H1 (cell line): Measurements from ENCODE around the gene C16orf46. TPM values are rescaled to one million over a fixed set of nuclear protein-coding genes. Genes with fewer than 3 reads are reported as not detected.

Source experiments
- CTCF ChIA-PET: fragments of 300-600 bp; sonication (Branson Sonifier 250); formaldehyde crosslinking; loops from one replicate; lab custom pipeline; 2021; ENCODE audit not compliant: partially characterized antibody; lab: Charles Lee
- POLR2A ChIA-PET: fragments of 300-600 bp; sonication (Branson Sonifier 250); formaldehyde crosslinking; loops from one replicate; lab custom pipeline; 2021; ENCODE audit warnings: inconsistent platforms; ENCODE audit not compliant: partially characterized antibody; lab: Charles Lee
- DNase-seq, 2 experiments: peaks; one replicate each; pipeline versions ENCODE4 v3.0.0 to v3.0.0-alpha.2; 2010 to 2022; ENCODE audit warnings: low spot score in 2 of 2, low read depth in 1 of 2, mixed read lengths in 1 of 2
- FAIRE-seq: peaks from 2 replicates; lab custom pipeline; 2011; peaks lifted over from hg19 to GRCh38; lab: Jason Lieb, UNC
- H2AFZ ChIP-seq: 2 replicates; pipeline ENCODE4 v1.8.1; 2012; ENCODE audit warnings: low read length, inconsistent platforms
- H2AK5ac ChIP-seq: 2 replicates; pipeline ENCODE4 v1.6.1; 2013; ENCODE audit warnings: low read depth, low read length
- H2BK120ac ChIP-seq: replicated peaks from 2 replicates; pipeline ENCODE3; 2013; ENCODE audit warnings: low read depth, low read length, inconsistent platforms
- H2BK12ac ChIP-seq: 2 replicates; pipeline ENCODE4 v1.6.1; 2013; ENCODE audit warnings: low read depth, low read length
- H2BK15ac ChIP-seq: 2 replicates; pipeline ENCODE4 v1.6.1; 2013; ENCODE audit warnings: low read length
- H2BK20ac ChIP-seq: 2 replicates; pipeline ENCODE4 v1.6.1; 2013; ENCODE audit warnings: low read length
- H2BK5ac ChIP-seq: 2 replicates; pipeline ENCODE4 v1.6.1; 2013; ENCODE audit warnings: low read depth, low read length
- H3K14ac ChIP-seq: 2 replicates; pipeline ENCODE4 v1.6.1; 2013; ENCODE audit warnings: inconsistent platforms; ENCODE audit not compliant: insufficient read length
- H3K18ac ChIP-seq: 2 replicates; pipeline ENCODE4 v1.6.1; 2013; ENCODE audit warnings: low read length; ENCODE audit errors: extremely low read depth
- H3K23ac ChIP-seq: 2 replicates; pipeline ENCODE4 v1.6.1; 2013; ENCODE audit warnings: inconsistent platforms; ENCODE audit not compliant: insufficient read length
- H3K23me2 ChIP-seq: 2 replicates; pipeline ENCODE4 v1.6.1; 2013; ENCODE audit warnings: low read depth, low read length
- H3K27ac ChIP-seq: 2 replicates; pipeline ENCODE4 v1.6.1; 2011; ENCODE audit warnings: low read depth, low read length, inconsistent platforms
- H3K27me3 ChIP-seq, 4 experiments: replicated peaks in 1 of 4; 1 replicate in 1 of 4; 2 replicates in 3 of 4; pipeline versions ENCODE4 v1.6.1 to v1.8.1; 2011 to 2013; ENCODE audit warnings: low read length in 3 of 4, mild to moderate bottlenecking in 3 of 4, inconsistent platforms in 2 of 4, mixed read lengths in 2 of 4, moderate library complexity in 1 of 4; ENCODE audit not compliant: control insufficient read depth in 3 of 4, insufficient read depth in 3 of 4; ENCODE audit errors: extremely low read depth in 1 of 4
- H3K36me3 ChIP-seq, 4 experiments: 2 replicates each; pipeline versions ENCODE4 v1.6.1 to v1.8.1; 2011 to 2013; ENCODE audit warnings: mild to moderate bottlenecking in 4 of 4, low read length in 3 of 4, moderate library complexity in 2 of 4, control low read depth in 1 of 4, inconsistent platforms in 1 of 4; ENCODE audit not compliant: insufficient read depth in 4 of 4, control insufficient read depth in 2 of 4
- H3K4ac ChIP-seq: replicated peaks from 2 replicates; pipeline ENCODE3; 2013; ENCODE audit warnings: low read length, low read depth, mixed read lengths, inconsistent platforms; ENCODE audit not compliant: insufficient read length
- H3K4me1 ChIP-seq, 4 experiments: replicated peaks in 1 of 4; 1 replicate in 1 of 4; 2 replicates in 3 of 4; pipeline versions ENCODE4 v1.6.1 to v1.8.1; 2011 to 2013; ENCODE audit warnings: low read length in 3 of 4, inconsistent platforms in 2 of 4, mixed read lengths in 1 of 4; ENCODE audit not compliant: insufficient read depth in 4 of 4, control insufficient read depth in 3 of 4
- H3K4me2 ChIP-seq, 2 experiments: 2 replicates each; pipeline versions ENCODE4 v1.6.1 to v1.8.1; 2011 to 2013; ENCODE audit warnings: low read depth in 2 of 2, low read length in 2 of 2, control low read depth in 1 of 2, inconsistent platforms in 1 of 2, mild to moderate bottlenecking in 1 of 2; ENCODE audit not compliant: insufficient read depth in 1 of 2
- H3K4me3 ChIP-seq, 4 experiments: fragments of 200-600, 300-600 bp in 1 of 4; sonication (generic), shearing (Covaris generic), sonication (Bioruptor Twin) in 1 of 4; 2 replicates each; pipeline versions ENCODE4 v1.5.1 to v1.8.1; 2011 to 2016; ENCODE audit warnings: low read length in 4 of 4, low read depth in 3 of 4, control low read depth in 2 of 4, inconsistent platforms in 2 of 4, mild to moderate bottlenecking in 2 of 4, mixed read lengths in 1 of 4, moderate library complexity in 1 of 4; ENCODE audit not compliant: insufficient read depth in 2 of 4; ENCODE audit errors: extremely low read depth in 1 of 4
- H3K56ac ChIP-seq: replicated peaks from 2 replicates; pipeline ENCODE3; 2013; ENCODE audit warnings: low read depth, mild to moderate bottlenecking, mixed read lengths, low read length, inconsistent platforms; ENCODE audit not compliant: insufficient read length
- H3K79me1 ChIP-seq: 2 replicates; pipeline ENCODE4 v1.6.1; 2013; ENCODE audit warnings: low read depth, low read length, control low read depth
- H3K79me2 ChIP-seq, 2 experiments: 2 replicates each; pipeline versions ENCODE4 v1.6.1 to v1.8.1; 2012 to 2013; ENCODE audit warnings: low read length in 2 of 2, mild to moderate bottlenecking in 2 of 2, inconsistent platforms in 1 of 2; ENCODE audit not compliant: insufficient read depth in 2 of 2, control insufficient read depth in 1 of 2
- H3K9ac ChIP-seq, 4 experiments: replicated peaks in 1 of 4; 1 replicate in 1 of 4; 2 replicates in 3 of 4; pipeline versions ENCODE4 v1.6.1 to v1.8.1; 2011 to 2013; ENCODE audit warnings: low read depth in 3 of 4, low read length in 3 of 4, control low read depth in 2 of 4, mild to moderate bottlenecking in 2 of 4, moderate library complexity in 2 of 4, inconsistent platforms in 1 of 4; ENCODE audit errors: extremely low read depth in 1 of 4
- H3K9me3 ChIP-seq, 2 experiments: 2 replicates each; pipeline versions ENCODE4 v1.6.1 to v1.8.1; 2012 to 2013; ENCODE audit warnings: mild to moderate bottlenecking in 2 of 2, moderate library complexity in 2 of 2, control low read depth in 1 of 2, inconsistent platforms in 1 of 2, low read depth in 1 of 2, low read length in 1 of 2, mixed read lengths in 1 of 2; ENCODE audit not compliant: insufficient read depth in 2 of 2
- H4K20me1 ChIP-seq, 2 experiments: replicated peaks in 1 of 2; 2 replicates each; pipeline versions ENCODE3 to v1.8.1; 2011 to 2013; ENCODE audit warnings: inconsistent platforms in 2 of 2, low read length in 2 of 2, mild to moderate bottlenecking in 1 of 2; ENCODE audit not compliant: insufficient read depth in 2 of 2, control insufficient read depth in 1 of 2
- H4K5ac ChIP-seq: 2 replicates; pipeline ENCODE4 v1.6.1; 2013; ENCODE audit warnings: low read length, low read depth, mixed read lengths, inconsistent platforms; ENCODE audit not compliant: insufficient read length
- H4K8ac ChIP-seq: 2 replicates; pipeline ENCODE4 v1.8.0; 2013; ENCODE audit warnings: mild to moderate bottlenecking, moderate library complexity, low read length, inconsistent platforms; ENCODE audit not compliant: insufficient read depth; ENCODE audit errors: extremely low read depth
- H4K91ac ChIP-seq: replicated peaks from 2 replicates; pipeline ENCODE3; 2013; ENCODE audit warnings: low read length, mixed read lengths, inconsistent platforms; ENCODE audit not compliant: insufficient read length
- CBX5 ChIP-seq: fragments of 300-800, 300-1000 bp; sonication (generic); IDR thresholded peaks from 2 replicates; pipeline ENCODE4 v1.7.1; 2016; ENCODE audit warnings: antibody characterized with exemption, low read length, low read depth
- CHD1 ChIP-seq: IDR thresholded peaks from 2 replicates; pipeline ENCODE4 v1.6.1; 2012; ENCODE audit warnings: low read depth, low read length, improper control_type of control experiment
- CHD2 ChIP-seq: IDR thresholded peaks from 2 replicates; pipeline ENCODE4 v1.6.1; 2012; ENCODE audit warnings: low read length, improper control_type of control experiment
- EGR1 ChIP-seq: IDR thresholded peaks from 2 replicates; pipeline ENCODE4 v1.6.1; 2011; ENCODE audit warnings: low read depth, low read length, borderline replicate concordance
- NRF1 ChIP-seq: IDR thresholded peaks from 2 replicates; pipeline ENCODE4 v1.6.1; 2011; ENCODE audit warnings: mild to moderate bottlenecking, low read depth, low read length, improper control_type of control experiment
- PHF8 ChIP-seq: fragments of 200-600 bp; sonication (generic); conservative IDR thresholded peaks from 2 replicates; pipeline ENCODE4 v1.7.1; 2012; ENCODE audit warnings: low read depth, mild to moderate bottlenecking, inconsistent platforms, low read length, moderate library complexity
- POLR2A ChIP-seq, 2 experiments: IDR thresholded peaks; 1 replicate in 1 of 2; 2 replicates in 1 of 2; pipeline ENCODE4 v1.6.1; 2011; ENCODE audit warnings: low read depth in 2 of 2, low read length in 2 of 2, mild to moderate bottlenecking in 2 of 2; ENCODE audit errors: control extremely low read depth in 1 of 2
- POU5F1 ChIP-seq: IDR thresholded peaks from 2 replicates; pipeline ENCODE4 v1.6.1; 2011; ENCODE audit warnings: low read depth, mild to moderate bottlenecking, low read length, moderate library complexity
- WGBS, 2 experiments: shearing (Covaris generic) in 1 of 2; methylation state at CpG; one replicate each; pipeline versions ENCODE4 v1.1.6 to v1.1.7; 2013 to 2015; ENCODE audit warnings: low lambda C conversion rate in 2 of 2, mixed read lengths in 2 of 2, inconsistent platforms in 1 of 2, low coverage in 1 of 2, missing lambda C conversion rate in 1 of 2; ENCODE audit not compliant: insufficient replicate concordance in 2 of 2, insufficient coverage in 1 of 2, insufficient read length in 1 of 2; ENCODE audit errors: extremely low coverage in 1 of 2, missing lambda C conversion rate in 1 of 2; 5-methylcytosine and 5-hydroxymethylcytosine counted together
- polyA plus RNA-seq, 7 experiments: library from polyadenylated mRNA; depleted of rRNA in 3 of 7; stranded (reverse) in 5 of 7; unstranded in 2 of 7; fragments of >200 nt in 5 of 7; fragments of 200-250 nt in 2 of 7; gene quantifications; 1 replicate in 5 of 7; 2 replicates in 1 of 7; 4 replicates in 1 of 7; pipeline versions ENCODE4 v1.2.1 to v1.2.3, GENCODE V29; 2011 to 2013; ENCODE audit warnings: missing spikeins in 2 of 7, mixed read lengths in 2 of 7
- total RNA-seq: library from RNA; stranded (reverse); fragmentation: NEBNext Ultra II Directional; extraction: Animal tissue kit (Norgen Biotek cat#: 25700); gene quantifications from 2 replicates; pipeline ENCODE4 v1.2.1, GENCODE V29; 2021
- TF ChIP-seq, protein P1 (sequence below), 3 experiments: IDR thresholded peaks; 1 replicate in 2 of 3; 2 replicates in 1 of 3; pipeline versions ENCODE4 v1.5.1 to v1.6.1; 2011; ENCODE audit warnings: low read length in 3 of 3, mild to moderate bottlenecking in 3 of 3, inconsistent platforms in 2 of 3, low read depth in 1 of 3, moderate library complexity in 1 of 3; ENCODE audit not compliant: insufficient read depth in 1 of 3; ENCODE audit errors: control extremely low read depth in 1 of 3

C16orf46 gene
- total and polyA plus RNA-seq, 2 of the 8 experiments (the other 6 are each of a cell fraction or from before 2014, with no cell fraction given), result 0.48 to 0.60 TPM

DNA sequence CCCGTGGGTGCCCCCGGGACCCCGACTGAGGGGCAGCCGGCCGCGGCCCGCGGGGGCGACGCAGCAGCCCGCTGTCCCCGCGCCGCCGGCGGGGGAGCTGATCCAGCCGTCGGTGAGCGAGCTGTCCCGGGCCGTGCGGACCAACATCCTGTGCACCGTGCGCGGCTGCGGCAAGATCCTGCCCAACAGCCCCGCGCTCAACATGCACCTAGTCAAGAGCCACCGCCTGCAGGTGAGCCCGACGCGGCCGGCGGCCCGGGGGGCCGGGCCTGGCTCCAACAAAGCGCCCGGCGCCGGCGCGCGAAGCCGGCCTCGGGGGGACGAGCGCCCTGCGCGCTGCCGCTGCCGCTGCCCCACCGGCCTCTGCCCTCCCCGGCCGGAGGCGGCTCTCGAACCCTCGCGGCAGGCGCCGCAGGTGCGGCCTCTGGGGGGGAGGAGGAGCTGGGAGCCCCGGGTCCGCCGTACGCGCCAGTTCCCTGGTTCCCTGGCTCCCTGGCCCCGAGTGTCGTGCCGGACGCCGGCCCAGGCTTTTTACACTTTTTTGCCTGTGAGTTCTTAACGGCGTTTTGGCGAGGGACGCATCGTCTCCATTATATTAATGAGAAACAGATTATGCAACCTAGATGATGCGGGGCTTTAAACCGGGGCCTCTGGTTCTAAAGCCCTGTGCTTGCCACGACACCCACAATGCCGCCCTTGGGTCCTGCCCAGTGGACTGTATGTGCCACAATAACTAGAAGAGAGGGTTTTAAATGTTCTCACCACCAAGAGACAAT, 40.9 kb downstream of the C16orf46 start:
- FAIRE-seq, result no peak
- Histone ChIP-seq H2BK20ac (no peak overlapping the region), H3K9ac (peak overlapping the region; percentile 80 to 96 (median 90)), H3K4ac (no peak overlapping the region), H3K9me3 (peaks cover 3 to 4% of the 10 kb centered on the region in 2 experiments; a peak in 2 of 4 replicates), H3K23ac (no peak overlapping the region), H3K4me2 (peak overlapping the region; percentile 90 to 91), H4K5ac (peak overlapping the region; percentile 49), H3K36me3 (peaks cover 0 to 15% (median 3%) of the 10 kb centered on the region in 4 experiments; a peak in 5 of 8 replicates), H4K8ac (peak overlapping the region; percentile 95), H3K18ac (no peak overlapping the region; the same call in 1 of the 2 replicates), H3K4me3 (peak overlapping the region; percentile 66 to 90 (median 85)), H2BK120ac (no peak overlapping the region), H3K79me2 (peaks cover 6 to 47% of the 10 kb centered on the region in 2 experiments), H4K91ac (no peak overlapping the region), H2BK15ac (no peak overlapping the region), H3K27me3 (no peaks in the 10 kb centered on the region), H3K27ac (peak overlapping the region; percentile 80; the same call in 1 of the 2 replicates), H2BK5ac (no peak overlapping the region), H3K23me2 (peaks cover 2% of the 10 kb centered on the region), H2BK12ac (no peak overlapping the region), H3K56ac (peak overlapping the region; percentile 40), H3K14ac (no peak overlapping the region), H2AFZ (peak overlapping the region; percentile 45; the same call in 1 of the 2 replicates), H4K20me1 (peaks cover 0 to 9% of the 10 kb centered on the region in 2 experiments), H3K79me1 (peaks cover 6% of the 10 kb centered on the region), H3K4me1 (peaks cover 2 to 6% (median 3%) of the 10 kb centered on the region in 4 experiments; a peak in 5 of 7 replicates), H2AK5ac (0 out of 2 replicates have a peak overlapping the region, but pooled peaks have one; percentile 33)
- DNase-seq, result peak in 1 of 2 experiments; percentile 66
- WGBS, 2 experiments, result 3% methylated on average over 71 of the region's 80 CpGs; no CpG with 5 or more reads in 1 of the 2 experiments
- POLR2A ChIA-PET, result interaction anchor here (0.6 to 4.4 kb wide), 17 partner anchors 9 to 278 kb away, joined by 3 to 35 read pairs (median 3); partner anchors contain the start of genes C16orf46, CENPN and CMC2
- CTCF ChIA-PET, result interaction anchor here (0.7 to 2.5 kb wide), 12 partner anchors 10 to 169 kb away, joined by 3 to 10 read pairs (median 4); partner anchors contain the start of gene C16orf46
- TF ChIP-seq, protein P1, sequence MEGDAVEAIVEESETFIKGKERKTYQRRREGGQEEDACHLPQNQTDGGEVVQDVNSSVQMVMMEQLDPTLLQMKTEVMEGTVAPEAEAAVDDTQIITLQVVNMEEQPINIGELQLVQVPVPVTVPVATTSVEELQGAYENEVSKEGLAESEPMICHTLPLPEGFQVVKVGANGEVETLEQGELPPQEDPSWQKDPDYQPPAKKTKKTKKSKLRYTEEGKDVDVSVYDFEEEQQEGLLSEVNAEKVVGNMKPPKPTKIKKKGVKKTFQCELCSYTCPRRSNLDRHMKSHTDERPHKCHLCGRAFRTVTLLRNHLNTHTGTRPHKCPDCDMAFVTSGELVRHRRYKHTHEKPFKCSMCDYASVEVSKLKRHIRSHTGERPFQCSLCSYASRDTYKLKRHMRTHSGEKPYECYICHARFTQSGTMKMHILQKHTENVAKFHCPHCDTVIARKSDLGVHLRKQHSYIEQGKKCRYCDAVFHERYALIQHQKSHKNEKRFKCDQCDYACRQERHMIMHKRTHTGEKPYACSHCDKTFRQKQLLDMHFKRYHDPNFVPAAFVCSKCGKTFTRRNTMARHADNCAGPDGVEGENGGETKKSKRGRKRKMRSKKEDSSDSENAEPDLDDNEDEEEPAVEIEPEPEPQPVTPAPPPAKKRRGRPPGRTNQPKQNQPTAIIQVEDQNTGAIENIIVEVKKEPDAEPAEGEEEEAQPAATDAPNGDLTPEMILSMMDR (IDR thresholded peaks at IDR 0.05; ENCODE audit: control extremely low read depth in 1 of 3, insufficient read depth in 1 of 3, low read depth in 1 of 3, low read length in 3 of 3), result no peak
- TF ChIP-seq CBX5, result no peak
- TF ChIP-seq POLR2A (IDR thresholded peaks at IDR 0.05; ENCODE audit: control extremely low read depth in 1 of 2, low read depth in 2 of 2, low read length in 2 of 2), result peak in 1 of 2 experiments; percentile 52; a peak in 1 of 3 replicates
- no peak for TF ChIP-seq EGR1
- TF ChIP-seq CHD1, result 0 out of 2 replicates have a peak, but pooled peaks have one; percentile 26
- TF ChIP-seq PHF8, result peak; percentile 78
- no peak for TF ChIP-seq POU5F1
- TF ChIP-seq CHD2, result no peak
- TF ChIP-seq NRF1, result no peak
